Activated CD8-positive, alpha-beta memory T cell treated with anti-CD3 and anti-CD28 coated beads for 48 hours (primary cell): ENCODE results near the gene PLEKHA4.
"Not testable (repeated sequence)": the region's sequence is repeated elsewhere in the genome, so short reads cannot be mapped to it uniquely, and the experiment has no call there.

ENCODE experiments used
- DNase-seq, 3 experiments: peaks; one replicate each; pipeline ENCODE4 v3.0.0-alpha.2; 2020; ENCODE audit warnings: low read depth in 2 of 3, low spot score in 2 of 3

PLEKHA4 gene

GRCh38 chr19:48866692-48867091 lies 1.7 kb downstream of the PLEKHA4 start:
- DNase-seq = no peak

- no peak for DNase-seq
Measured at GRCh38 chr19:48862827-48863226, 5.6 kb downstream of the PLEKHA4 start.

GRCh38 chr19:48861313-48861712 lies 7.1 kb downstream of the PLEKHA4 start:
- DNase-seq = no peak

GRCh38 chr19:48859711-48860572 lies 8.5 kb downstream of the PLEKHA4 start:
- DNase-seq = no peak

- no peak for DNase-seq
Measured at GRCh38 chr19:48858984-48859710, 9.3 kb downstream of the PLEKHA4 start.

- DNase-seq = no peak
Measured at GRCh38 chr19:48856921-48857320, 11.5 kb downstream of the PLEKHA4 start.

- DNase-seq = no peak
Measured at GRCh38 chr19:48854103-48854502, 14.3 kb downstream of the PLEKHA4 start.

GRCh38 chr19:48853483-48853882 lies 14.9 kb downstream of the PLEKHA4 start:
- no peak for DNase-seq

GRCh38 chr19:48852292-48852691 lies 16.1 kb downstream of the PLEKHA4 start:
- DNase-seq = no peak

GRCh38 chr19:48846659-48847058 lies 21.8 kb downstream of the PLEKHA4 start:
- not testable (repeated sequence) for DNase-seq

GRCh38 chr19:48845384-48845783 lies 23.0 kb downstream of the PLEKHA4 start:
- no peak for DNase-seq

GRCh38 chr19:48844472-48844871 lies 23.9 kb downstream of the PLEKHA4 start:
- no peak for DNase-seq

GRCh38 chr19:48842789-48843162 lies 25.6 kb downstream of the PLEKHA4 start:
- peak in 1 of 3 experiments; percentile 28 for DNase-seq

- DNase-seq = no peak
Measured at GRCh38 chr19:48841571-48841970, 26.8 kb downstream of the PLEKHA4 start.

- no peak for DNase-seq
Measured at GRCh38 chr19:48841047-48841446, 27.4 kb downstream of the PLEKHA4 start.

- no peak for DNase-seq
Measured at GRCh38 chr19:48837687-48838086, 30.7 kb downstream of the PLEKHA4 start.

- DNase-seq = peak; percentile 63 to 71 (median 66)
Measured at GRCh38 chr19:48837051-48837524, 31.3 kb downstream of the PLEKHA4 start.

- DNase-seq = peak in 1 of 3 experiments; percentile 24
Measured at GRCh38 chr19:48836089-48837017, 32.1 kb downstream of the PLEKHA4 start, which contains the start of gene HSD17B14. Gene HSD17B14, minus strand, starts transcription at chr19:48836491. Its CDS starts 80 bp downstream, at chr19:48836411.

- DNase-seq = peak; percentile 70 to 96 (median 88)
Measured at GRCh38 chr19:48835734-48836088, 32.7 kb downstream of the PLEKHA4 start.

GRCh38 chr19:48833977-48834376 lies 34.4 kb downstream of the PLEKHA4 start:
- DNase-seq = no peak

GRCh38 chr19:48833049-48833448 lies 35.4 kb downstream of the PLEKHA4 start:
- DNase-seq = no peak
